Keratinocyte (primary cell): ENCODE results near the gene SPP2. TPM values are rescaled to one million over a fixed set of nuclear protein-coding genes. Genes with fewer than 3 reads are reported as not detected.

Experiments
- DNase-seq: peaks from one replicate; pipeline ENCODE4 v3.0.0-alpha.2; 2011; ENCODE audit warnings: low read depth, missing footprints, low spot score
- FAIRE-seq: peaks from 2 replicates; lab custom pipeline; 2011; peaks lifted over from hg19 to GRCh38; lab: Jason Lieb, UNC
- H2AFZ ChIP-seq: 2 replicates; pipeline ENCODE4 v1.6.0; 2012; ENCODE audit warnings: low read length, control low read depth, inconsistent platforms; ENCODE audit not compliant: control insufficient read depth
- H3K27ac ChIP-seq: 2 replicates; pipeline ENCODE4 v1.5.1; 2011; ENCODE audit warnings: low read length; ENCODE audit not compliant: control insufficient read depth, insufficient read depth
- H3K27me3 ChIP-seq: 3 replicates; pipeline ENCODE4 v1.6.0; 2011; ENCODE audit warnings: low read length; ENCODE audit not compliant: control insufficient read depth, insufficient read depth; ENCODE audit errors: extremely low read depth
- H3K36me3 ChIP-seq, 2 experiments: 2 replicates in 1 of 2; 3 replicates in 1 of 2; pipeline ENCODE4 v1.5.1; 2011; ENCODE audit warnings: low read length in 2 of 2, mild to moderate bottlenecking in 1 of 2; ENCODE audit not compliant: control insufficient read depth in 2 of 2, insufficient read depth in 2 of 2; ENCODE audit errors: extremely low read depth in 1 of 2
- H3K4me1 ChIP-seq: 3 replicates; pipeline ENCODE4 v1.5.1; 2011; ENCODE audit warnings: low read length; ENCODE audit not compliant: control insufficient read depth, insufficient read depth; ENCODE audit errors: extremely low read depth
- H3K4me2 ChIP-seq: 3 replicates; pipeline ENCODE4 v1.6.0; 2011; ENCODE audit warnings: low read depth, low read length; ENCODE audit not compliant: control insufficient read depth, insufficient read depth; ENCODE audit errors: extremely low read depth
- H3K4me3 ChIP-seq, 3 experiments: fragments of 200-600 bp in 1 of 3; sonication (generic) in 1 of 3; 2 replicates in 2 of 3; 3 replicates in 1 of 3; pipeline ENCODE4 v1.5.1; 2011 to 2016; ENCODE audit warnings: low read length in 3 of 3, mild to moderate bottlenecking in 3 of 3, control low read depth in 2 of 3, inconsistent platforms in 1 of 3, low read depth in 1 of 3, mixed read lengths in 1 of 3, mixed run types in 1 of 3, moderate library complexity in 1 of 3; ENCODE audit not compliant: control insufficient read depth in 2 of 3, insufficient read depth in 2 of 3; ENCODE audit errors: extremely low read depth in 1 of 3
- H3K79me2 ChIP-seq: 2 replicates; pipeline ENCODE4 v1.6.0; 2012; ENCODE audit warnings: low read length; ENCODE audit not compliant: control insufficient read depth, insufficient read depth
- H3K9ac ChIP-seq: 3 replicates; pipeline ENCODE4 v1.6.0; 2011; ENCODE audit warnings: low read length; ENCODE audit not compliant: control insufficient read depth, insufficient read depth; ENCODE audit errors: extremely low read depth
- H3K9me1 ChIP-seq: 3 replicates; pipeline ENCODE4 v1.6.0; 2011; ENCODE audit warnings: low read length; ENCODE audit not compliant: control insufficient read depth, insufficient read depth; ENCODE audit errors: extremely low read depth
- H3K9me3 ChIP-seq: 2 replicates; pipeline ENCODE4 v1.5.1; 2012; ENCODE audit warnings: low read depth, low read length; ENCODE audit not compliant: control insufficient read depth
- H4K20me1 ChIP-seq: 3 replicates; pipeline ENCODE4 v1.6.0; 2011; ENCODE audit warnings: low read length; ENCODE audit not compliant: control insufficient read depth, insufficient read depth; ENCODE audit errors: extremely low read depth
- EZH2 ChIP-seq: IDR thresholded peaks from one replicate; pipeline ENCODE4 v1.6.1; 2012; ENCODE audit warnings: inconsistent platforms, mild to moderate bottlenecking, low read length, moderate library complexity
- dilution Hi-C: fragments of 300-500 bp; cut with MboI; formaldehyde crosslinking; loops from one replicate; pipeline ENCODE4 v1.7.0; 2020; ENCODE audit warnings: low sequenced_read_pairs; ENCODE audit not compliant: extremely low pct_ligation_motif_present
- polyA plus RNA-seq, 5 experiments: library from polyadenylated mRNA; depleted of rRNA in 3 of 5; stranded (reverse) in 3 of 5; stranded (forward) in 1 of 5; unstranded in 1 of 5; fragments of >200 nt; gene quantifications; 1 replicate in 1 of 5; 2 replicates in 3 of 5; 3 replicates in 1 of 5; pipeline versions ENCODE4 v1.2.1 to v1.2.3, GENCODE V29; 2011 to 2012; ENCODE audit warnings: missing spikeins in 2 of 5, low read depth in 1 of 5, low replicate concordance in 1 of 5
- TF ChIP-seq, protein P1 (sequence below), 3 experiments: IDR thresholded peaks in 1 of 3; conservative IDR thresholded peaks in 1 of 3; optimal IDR thresholded peaks in 1 of 3; 2 replicates in 2 of 3; 3 replicates in 1 of 3; pipeline versions ENCODE3 to v1.5.1; 2011; ENCODE audit warnings: low read length in 3 of 3, mild to moderate bottlenecking in 3 of 3, moderate library complexity in 2 of 3, control low read depth in 1 of 3, inconsistent platforms in 1 of 3; ENCODE audit not compliant: insufficient read depth in 2 of 3; ENCODE audit errors: extremely low read depth in 1 of 3

SPP2 gene
- polyA plus RNA-seq, 1 donor (not counting 4 experiments of a cell fraction or from before 2014, with no cell fraction given): 0.13 TPM

- FAIRE-seq (no peak), DNase-seq (no peak)
- Histone ChIP-seq H3K9me3 (no peaks in the 10 kb centered on the region), H3K27me3 (no peaks in the 10 kb centered on the region), H3K9me1 (no peaks in the 10 kb centered on the region), H3K79me2 (no peaks in the 10 kb centered on the region), H3K4me1 (peaks cover 14% of the 10 kb centered on the region), H2AFZ (no peak overlapping the region), H3K27ac (no peak overlapping the region), H3K9ac (no peak overlapping the region), H3K36me3 (no peaks in the 10 kb centered on the region), H4K20me1 (no peaks in the 10 kb centered on the region), H3K4me3 (no peak overlapping the region), H3K4me2 (no peak overlapping the region)
- dilution Hi-C loops: no loop called here
- no peak for TF ChIP-seq EZH2
- TF ChIP-seq, protein P1, sequence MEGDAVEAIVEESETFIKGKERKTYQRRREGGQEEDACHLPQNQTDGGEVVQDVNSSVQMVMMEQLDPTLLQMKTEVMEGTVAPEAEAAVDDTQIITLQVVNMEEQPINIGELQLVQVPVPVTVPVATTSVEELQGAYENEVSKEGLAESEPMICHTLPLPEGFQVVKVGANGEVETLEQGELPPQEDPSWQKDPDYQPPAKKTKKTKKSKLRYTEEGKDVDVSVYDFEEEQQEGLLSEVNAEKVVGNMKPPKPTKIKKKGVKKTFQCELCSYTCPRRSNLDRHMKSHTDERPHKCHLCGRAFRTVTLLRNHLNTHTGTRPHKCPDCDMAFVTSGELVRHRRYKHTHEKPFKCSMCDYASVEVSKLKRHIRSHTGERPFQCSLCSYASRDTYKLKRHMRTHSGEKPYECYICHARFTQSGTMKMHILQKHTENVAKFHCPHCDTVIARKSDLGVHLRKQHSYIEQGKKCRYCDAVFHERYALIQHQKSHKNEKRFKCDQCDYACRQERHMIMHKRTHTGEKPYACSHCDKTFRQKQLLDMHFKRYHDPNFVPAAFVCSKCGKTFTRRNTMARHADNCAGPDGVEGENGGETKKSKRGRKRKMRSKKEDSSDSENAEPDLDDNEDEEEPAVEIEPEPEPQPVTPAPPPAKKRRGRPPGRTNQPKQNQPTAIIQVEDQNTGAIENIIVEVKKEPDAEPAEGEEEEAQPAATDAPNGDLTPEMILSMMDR (optimal IDR thresholded peaks at IDR 0.05 in 1 of 3, IDR thresholded peaks at IDR 0.05 in 1 of 3, conservative IDR thresholded peaks at IDR 0.05 in 1 of 3; ENCODE audit: extremely low read depth in 1 of 3, insufficient read depth in 2 of 3, low read length in 3 of 3): no peak
Measured at GRCh38 chr2:234096164-234096563, 45.7 kb downstream of the SPP2 start.

DNA sequence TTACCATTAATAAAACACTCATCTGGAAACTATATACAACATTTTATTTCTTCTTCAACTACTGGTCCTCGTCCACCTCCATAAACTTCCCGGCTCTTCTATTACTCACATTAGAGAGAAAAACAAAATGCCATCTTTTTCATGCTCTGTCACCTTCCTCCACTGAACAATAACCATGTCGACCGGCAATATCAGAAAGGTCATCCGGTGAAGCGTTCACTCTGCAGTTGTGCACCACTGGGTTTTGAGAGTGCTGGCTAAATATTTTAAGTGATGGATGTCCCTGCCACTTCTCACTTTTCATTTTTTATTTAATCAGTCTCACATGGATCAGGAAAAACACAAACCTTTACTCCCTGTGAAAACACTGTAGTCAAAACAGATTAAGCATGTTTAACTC lies 48.2 kb downstream of the SPP2 start:
- DNase-seq: no peak
- H3K27ac ChIP-seq: no peak overlapping the region
- H3K9me3 ChIP-seq: no peaks in the 10 kb centered on the region
- H4K20me1 ChIP-seq: no peaks in the 10 kb centered on the region
- H3K79me2 ChIP-seq: no peaks in the 10 kb centered on the region
- H3K9me1 ChIP-seq: no peaks in the 10 kb centered on the region
- no peak for FAIRE-seq
- H2AFZ ChIP-seq: no peak overlapping the region
- H3K4me1 ChIP-seq: no peaks in the 10 kb centered on the region
- no peaks in the 10 kb centered on the region for H3K36me3 ChIP-seq
- no peak overlapping the region for H3K9ac ChIP-seq
- no peak overlapping the region for H3K4me2 ChIP-seq
- dilution Hi-C loops: no loop called here
- no peak overlapping the region for H3K4me3 ChIP-seq
- no peak for TF ChIP-seq EZH2
- TF ChIP-seq, protein P1 (optimal IDR thresholded peaks at IDR 0.05 in 1 of 3, IDR thresholded peaks at IDR 0.05 in 1 of 3, conservative IDR thresholded peaks at IDR 0.05 in 1 of 3; ENCODE audit: extremely low read depth in 1 of 3, insufficient read depth in 2 of 3, low read length in 3 of 3): no peak
- no peaks in the 10 kb centered on the region for H3K27me3 ChIP-seq
